Esophagus squamous epithelium (tissue), 4 donors: ENCODE data around the gene JARID2.

Experiments
- CTCF ChIP-seq, 6 experiments: fragments of 450-650 bp in 4 of 6; fragments of 200-600 bp in 2 of 6; sonication (generic) in 2 of 6; IDR thresholded peaks; one replicate each; pipeline ENCODE4 v1.5.1; 2016 to 2019; ENCODE audit warnings: antibody characterized with exemption in 6 of 6, mild to moderate bottlenecking in 4 of 6, moderate library complexity in 4 of 6
- POLR2A ChIP-seq, 4 donors: fragments of 450-650 bp; IDR thresholded peaks; one replicate each; pipeline ENCODE4 v1.6.1; 2017; ENCODE audit warnings: antibody characterized with exemption in 4 of 4, mild to moderate bottlenecking in 4 of 4, moderate library complexity in 3 of 4

- TF ChIP-seq CTCF (IDR thresholded peaks at IDR 0.05) = no peak
- TF ChIP-seq POLR2A (IDR thresholded peaks at IDR 0.05) = no peak
Measured at GRCh38 chr6:15472621-15473020, 226.8 kb downstream of the JARID2 start.
